ENCODE data around the gene SOX3.

Gene SOX3

GRCh38 chrX:140504371-140505324 lies at the start of gene SOX3:
Gene SOX3 (minus strand): TSS chrX:140505069. CDS start chrX:140505060, 9 bp downstream.
- no peak for DNase-seq

GRCh38 chrX:140548985-140549384 lies 44.1 kb upstream of the SOX3 start:
- DNase-seq: no peak

- DNase-seq: no peak
These were observed 21.3 kb upstream of the SOX3 start for GRCh38 chrX:140526171-140526570.

- no peak for DNase-seq
These were observed 20.6 kb upstream of the SOX3 start for GRCh38 chrX:140525448-140525847.

- no peak for DNase-seq
These were observed 19.7 kb upstream of the SOX3 start for GRCh38 chrX:140524556-140524955.

- DNase-seq: no peak
These were observed 16.5 kb upstream of the SOX3 start for GRCh38 chrX:140521393-140521792.

- DNase-seq: no peak
These were observed 9.7 kb upstream of the SOX3 start for GRCh38 chrX:140514554-140514953.

GRCh38 chrX:140510895-140511295 lies 6.0 kb upstream of the SOX3 start:
- DNase-seq: no peak

GRCh38 chrX:140510306-140510676 lies 5.4 kb upstream of the SOX3 start:
- DNase-seq: no peak

GRCh38 chrX:140509468-140510305 lies 4.8 kb upstream of the SOX3 start:
- DNase-seq: no peak

- DNase-seq: no peak
These were observed 4.1 kb upstream of the SOX3 start for GRCh38 chrX:140508958-140509357.

- DNase-seq: no peak
These were observed 3.1 kb upstream of the SOX3 start for GRCh38 chrX:140507982-140508305.

- DNase-seq: no peak
These were observed 2.5 kb upstream of the SOX3 start for GRCh38 chrX:140507223-140507981.

- no peak for DNase-seq
These were observed 810 bp upstream of the SOX3 start for GRCh38 chrX:140505421-140506337.

GRCh38 chrX:140503714-140504351 lies 1.0 kb downstream of the SOX3 start:
- no peak for DNase-seq

- DNase-seq: no peak
These were observed 1.6 kb downstream of the SOX3 start for GRCh38 chrX:140503238-140503601.

- DNase-seq: no peak
These were observed 2.2 kb downstream of the SOX3 start for GRCh38 chrX:140502491-140503237.

GRCh38 chrX:140501940-140502468 lies 2.9 kb downstream of the SOX3 start:
- no peak for DNase-seq

- DNase-seq: no peak
These were observed 3.5 kb downstream of the SOX3 start for GRCh38 chrX:140501321-140501720.

- DNase-seq: no peak
These were observed 4.4 kb downstream of the SOX3 start for GRCh38 chrX:140500441-140500840.

GRCh38 chrX:140495739-140496138 lies 9.1 kb downstream of the SOX3 start:
- no peak for DNase-seq

All from NCI-H2081 (cell line).